Measurements from ENCODE around the gene CNOT4.
A peak's percentile ranks its signal among the peaks of the same experiment; 100 is the strongest.
"Not testable (repeated sequence)": the region's sequence is repeated elsewhere in the genome, so short reads cannot be mapped to it uniquely, and the experiment has no call there.

CNOT4 gene

GRCh38 chr7:135322571-135323340 lies 187.1 kb downstream of the CNOT4 start:
- no peak for DNase-seq (ENCODE audit: low spot score)

- DNase-seq (ENCODE audit: low spot score): peak; percentile 30
Observed at GRCh38 chr7:135321556-135321955, 188.3 kb downstream of the CNOT4 start.

- not testable (repeated sequence) for DNase-seq (ENCODE audit: low spot score)
Observed at GRCh38 chr7:135320953-135321352, 188.9 kb downstream of the CNOT4 start.

GRCh38 chr7:135320268-135320667 lies 189.6 kb downstream of the CNOT4 start:
- peak; percentile 69 for DNase-seq (ENCODE audit: low spot score)

- no peak for DNase-seq (ENCODE audit: low spot score)
Observed at GRCh38 chr7:135317676-135318325, 192.1 kb downstream of the CNOT4 start.

GRCh38 chr7:135316648-135317313 lies 193.1 kb downstream of the CNOT4 start:
- no peak for DNase-seq (ENCODE audit: low spot score)

GRCh38 chr7:135313971-135314370 lies 195.9 kb downstream of the CNOT4 start:
- DNase-seq (ENCODE audit: low spot score): no peak

Data from Ammon's horn (tissue), 1 donor.